GM23338 (cell line): ENCODE data around the gene CLPTM1L. TPM values are rescaled to one million over a fixed set of nuclear protein-coding genes. Genes with fewer than 3 reads are reported as not detected.

Experiments
- ATAC-seq: fragments of 200-7000 bp; cut with Tn5 transposase; 3 replicates; pipeline ENCODE4 v1.9.1; 2020
- DNase-seq: peaks from one replicate; pipeline ENCODE4 v3.0.0-alpha.2; 2015; ENCODE audit warnings: low spot score
- H2AFZ ChIP-seq: fragments of 200-600 bp; sonication (generic); 2 replicates; pipeline ENCODE4 v1.8.0; 2016; ENCODE audit warnings: antibody characterized with exemption, mild to moderate bottlenecking, moderate library complexity
- H3F3A ChIP-seq: fragments of 200-600 bp; sonication (generic); replicated peaks from 2 replicates; pipeline ENCODE4 v1.8.0; 2017; ENCODE audit warnings: antibody characterized with exemption, mixed run types, low read depth
- H3K27ac ChIP-seq: fragments of 200-600 bp; sonication (generic); 2 replicates; pipeline ENCODE4 v1.6.1; 2016; ENCODE audit warnings: low read depth
- H3K27me3 ChIP-seq: fragments of 200-600 bp; sonication (generic); 2 replicates; pipeline ENCODE4 v1.8.0; 2016; ENCODE audit warnings: mild to moderate bottlenecking, mixed run types, moderate library complexity; ENCODE audit not compliant: insufficient read depth
- H3K36me3 ChIP-seq: fragments of 200-600 bp; sonication (generic); 2 replicates; pipeline ENCODE4 v1.8.0; 2016; ENCODE audit warnings: mild to moderate bottlenecking; ENCODE audit not compliant: insufficient read depth
- H3K4me1 ChIP-seq: fragments of 200-600 bp; sonication (generic); 2 replicates; pipeline ENCODE4 v1.8.0; 2016; ENCODE audit warnings: mild to moderate bottlenecking, moderate library complexity; ENCODE audit not compliant: insufficient read depth
- H3K4me2 ChIP-seq: fragments of 200-600 bp; sonication (generic); 2 replicates; pipeline ENCODE4 v1.7.1; 2017; ENCODE audit warnings: mixed run types
- H3K4me3 ChIP-seq: fragments of 200-600 bp; sonication (generic); 2 replicates; pipeline ENCODE4 v1.6.1; 2016; ENCODE audit warnings: mixed run types
- H3K79me2 ChIP-seq: fragments of 200-600 bp; sonication (generic); replicated peaks from 2 replicates; pipeline ENCODE4 v1.8.0; 2017; ENCODE audit warnings: mild to moderate bottlenecking; ENCODE audit not compliant: insufficient read depth
- H3K9me2 ChIP-seq: fragments of 200-600 bp; sonication (generic); 2 replicates; pipeline ENCODE4 v1.8.0; 2017; ENCODE audit not compliant: insufficient read depth
- H4K20me1 ChIP-seq: fragments of 200-600 bp; sonication (generic); replicated peaks from 2 replicates; pipeline ENCODE4 v1.8.0; 2017; ENCODE audit warnings: mild to moderate bottlenecking; ENCODE audit not compliant: insufficient read depth
- H3K27ac Mint-ChIP-seq: 2 replicates; pipeline ENCODE4 v1.8.0; 2020; ENCODE audit warnings: inconsistent platforms, mild to moderate bottlenecking, moderate library complexity, mixed read lengths
- H3K27me3 Mint-ChIP-seq: 3 replicates; pipeline ENCODE4 v1.8.0; 2022; ENCODE audit warnings: low read depth, mild to moderate bottlenecking, moderate library complexity, mixed read lengths, inconsistent platforms; ENCODE audit not compliant: insufficient read depth, poor library complexity
- H3K36me3 Mint-ChIP-seq: 3 replicates; pipeline ENCODE4 v1.8.0; 2021; ENCODE audit warnings: low read depth, mild to moderate bottlenecking, inconsistent platforms, moderate library complexity, mixed read lengths
- H3K4me1 Mint-ChIP-seq: 3 replicates; pipeline ENCODE4 v1.8.0; 2020; ENCODE audit warnings: mild to moderate bottlenecking, inconsistent platforms, mixed read lengths
- H3K4me3 Mint-ChIP-seq: 3 replicates; pipeline ENCODE4 v1.8.0; 2021; ENCODE audit warnings: moderate library complexity, mild to moderate bottlenecking, inconsistent platforms, mixed read lengths
- H3K9me3 Mint-ChIP-seq: 3 replicates; pipeline ENCODE4 v1.8.0; 2020; ENCODE audit warnings: moderate library complexity, mild to moderate bottlenecking, inconsistent platforms, mixed read lengths
- CREB1 ChIP-seq: fragments of 250-450 bp; sonication (Bioruptor Pico); IDR thresholded peaks from 2 replicates; pipeline ENCODE4 v1.5.0; 2020; ENCODE audit warnings: low read depth, mild to moderate bottlenecking, moderate library complexity
- EZH2 ChIP-seq: fragments of 200-600 bp; sonication (generic); IDR thresholded peaks from one replicate; pipeline ENCODE4 v1.8.0; 2017; ENCODE audit warnings: antibody characterized with exemption, mild to moderate bottlenecking, low read depth; ENCODE audit not compliant: unreplicated experiment
- EZH2phosphoT487 ChIP-seq: fragments of 200-600 bp; sonication (generic); IDR thresholded peaks from one replicate; pipeline ENCODE4 v1.8.1; 2018; ENCODE audit warnings: antibody characterized with exemption; ENCODE audit not compliant: unreplicated experiment
- STAT1 ChIP-seq: IDR thresholded peaks from one replicate; pipeline ENCODE4 v1.6.1; 2016; ENCODE audit warnings: antibody characterized with exemption; ENCODE audit not compliant: unreplicated experiment
- ZNF114 ChIP-seq: fragments of 250-450 bp; sonication (Bioruptor Pico); IDR thresholded peaks from 2 replicates; pipeline ENCODE4 v1.5.0; 2020; ENCODE audit warnings: mild to moderate bottlenecking, moderate library complexity
- polyA plus RNA-seq: library from polyadenylated mRNA; unstranded; fragments of >200 nt; fragmentation: Nextera tagmentation; extraction: Ambion mirVana; gene quantifications from 2 replicates; pipeline ENCODE4 v1.2.1, GENCODE V29; 2016
- total RNA-seq: library from RNA; depleted of rRNA; stranded (reverse); fragments of >200 nt; shearing (Covaris generic); gene quantifications from 2 replicates; pipeline ENCODE4 v1.2.3, GENCODE V29; 2014
- TF ChIP-seq, protein P1 (sequence below), 2 experiments: fragments of 200-600 bp in 1 of 2; sonication (generic) in 1 of 2; conservative IDR thresholded peaks; 2 replicates each; pipeline versions ENCODE4 v1.5.1 to v1.6.1; 2016 to 2017; ENCODE audit warnings: antibody characterized with exemption in 2 of 2, low read depth in 2 of 2, mild to moderate bottlenecking in 2 of 2, moderate library complexity in 1 of 2
- TF ChIP-seq, protein P2 (sequence below): IDR thresholded peaks from 2 replicates; pipeline ENCODE4 v1.6.1; 2016; ENCODE audit warnings: antibody characterized with exemption
- TF ChIP-seq, protein P3 (sequence below): IDR thresholded peaks from one replicate; pipeline ENCODE4 v1.6.1; 2018; ENCODE audit warnings: antibody characterized with exemption; ENCODE audit not compliant: unreplicated experiment
- TF ChIP-seq, protein P4 (sequence below): fragments of 250-450 bp; sonication (Bioruptor Pico); IDR thresholded peaks from 2 replicates; pipeline ENCODE4 v1.5.0; 2020; ENCODE audit warnings: mild to moderate bottlenecking, moderate library complexity

Gene CLPTM1L
- total and polyA plus RNA-seq, 2 experiments from 2014 or later: 39.9 to 110 TPM

DNA sequence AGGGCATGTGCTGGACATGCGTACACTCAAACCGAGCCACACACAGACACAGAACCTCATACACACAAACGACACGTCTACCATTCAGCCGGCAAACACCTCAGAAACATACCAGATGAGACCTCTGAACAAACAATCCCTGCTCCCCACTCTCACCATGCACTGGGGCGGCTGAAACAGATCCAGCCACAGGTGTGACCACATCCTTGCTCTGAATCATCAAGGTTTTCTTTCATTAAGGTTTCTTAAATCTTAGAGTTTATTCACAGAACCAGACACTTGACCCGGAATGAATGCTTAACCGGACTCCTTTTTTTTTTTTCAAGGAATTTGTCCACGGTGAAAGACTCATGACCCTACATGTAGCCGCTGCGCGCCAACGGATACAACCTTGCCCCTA is 76.2 kb downstream of the CLPTM1L start:
- H3K79me2 ChIP-seq: no peaks in the 10 kb centered on the region; the same call in 1 of the 2 replicates
- H3K4me3 ChIP-seq: no peak overlapping the region
- ATAC-seq (no peak), DNase-seq (no peak)
- TF ChIP-seq ZNF114 (no peak), EZH2 (no peak), STAT1 (no peak), CREB1 (no peak), EZH2phosphoT487 (no peak)
- TF ChIP-seq, protein P1, sequence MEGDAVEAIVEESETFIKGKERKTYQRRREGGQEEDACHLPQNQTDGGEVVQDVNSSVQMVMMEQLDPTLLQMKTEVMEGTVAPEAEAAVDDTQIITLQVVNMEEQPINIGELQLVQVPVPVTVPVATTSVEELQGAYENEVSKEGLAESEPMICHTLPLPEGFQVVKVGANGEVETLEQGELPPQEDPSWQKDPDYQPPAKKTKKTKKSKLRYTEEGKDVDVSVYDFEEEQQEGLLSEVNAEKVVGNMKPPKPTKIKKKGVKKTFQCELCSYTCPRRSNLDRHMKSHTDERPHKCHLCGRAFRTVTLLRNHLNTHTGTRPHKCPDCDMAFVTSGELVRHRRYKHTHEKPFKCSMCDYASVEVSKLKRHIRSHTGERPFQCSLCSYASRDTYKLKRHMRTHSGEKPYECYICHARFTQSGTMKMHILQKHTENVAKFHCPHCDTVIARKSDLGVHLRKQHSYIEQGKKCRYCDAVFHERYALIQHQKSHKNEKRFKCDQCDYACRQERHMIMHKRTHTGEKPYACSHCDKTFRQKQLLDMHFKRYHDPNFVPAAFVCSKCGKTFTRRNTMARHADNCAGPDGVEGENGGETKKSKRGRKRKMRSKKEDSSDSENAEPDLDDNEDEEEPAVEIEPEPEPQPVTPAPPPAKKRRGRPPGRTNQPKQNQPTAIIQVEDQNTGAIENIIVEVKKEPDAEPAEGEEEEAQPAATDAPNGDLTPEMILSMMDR (conservative IDR thresholded peaks at IDR 0.05; ENCODE audit: low read depth in 2 of 2): no peak
- TF ChIP-seq, protein P2, sequence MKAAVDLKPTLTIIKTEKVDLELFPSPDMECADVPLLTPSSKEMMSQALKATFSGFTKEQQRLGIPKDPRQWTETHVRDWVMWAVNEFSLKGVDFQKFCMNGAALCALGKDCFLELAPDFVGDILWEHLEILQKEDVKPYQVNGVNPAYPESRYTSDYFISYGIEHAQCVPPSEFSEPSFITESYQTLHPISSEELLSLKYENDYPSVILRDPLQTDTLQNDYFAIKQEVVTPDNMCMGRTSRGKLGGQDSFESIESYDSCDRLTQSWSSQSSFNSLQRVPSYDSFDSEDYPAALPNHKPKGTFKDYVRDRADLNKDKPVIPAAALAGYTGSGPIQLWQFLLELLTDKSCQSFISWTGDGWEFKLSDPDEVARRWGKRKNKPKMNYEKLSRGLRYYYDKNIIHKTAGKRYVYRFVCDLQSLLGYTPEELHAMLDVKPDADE: no peak
- TF ChIP-seq, protein P3, sequence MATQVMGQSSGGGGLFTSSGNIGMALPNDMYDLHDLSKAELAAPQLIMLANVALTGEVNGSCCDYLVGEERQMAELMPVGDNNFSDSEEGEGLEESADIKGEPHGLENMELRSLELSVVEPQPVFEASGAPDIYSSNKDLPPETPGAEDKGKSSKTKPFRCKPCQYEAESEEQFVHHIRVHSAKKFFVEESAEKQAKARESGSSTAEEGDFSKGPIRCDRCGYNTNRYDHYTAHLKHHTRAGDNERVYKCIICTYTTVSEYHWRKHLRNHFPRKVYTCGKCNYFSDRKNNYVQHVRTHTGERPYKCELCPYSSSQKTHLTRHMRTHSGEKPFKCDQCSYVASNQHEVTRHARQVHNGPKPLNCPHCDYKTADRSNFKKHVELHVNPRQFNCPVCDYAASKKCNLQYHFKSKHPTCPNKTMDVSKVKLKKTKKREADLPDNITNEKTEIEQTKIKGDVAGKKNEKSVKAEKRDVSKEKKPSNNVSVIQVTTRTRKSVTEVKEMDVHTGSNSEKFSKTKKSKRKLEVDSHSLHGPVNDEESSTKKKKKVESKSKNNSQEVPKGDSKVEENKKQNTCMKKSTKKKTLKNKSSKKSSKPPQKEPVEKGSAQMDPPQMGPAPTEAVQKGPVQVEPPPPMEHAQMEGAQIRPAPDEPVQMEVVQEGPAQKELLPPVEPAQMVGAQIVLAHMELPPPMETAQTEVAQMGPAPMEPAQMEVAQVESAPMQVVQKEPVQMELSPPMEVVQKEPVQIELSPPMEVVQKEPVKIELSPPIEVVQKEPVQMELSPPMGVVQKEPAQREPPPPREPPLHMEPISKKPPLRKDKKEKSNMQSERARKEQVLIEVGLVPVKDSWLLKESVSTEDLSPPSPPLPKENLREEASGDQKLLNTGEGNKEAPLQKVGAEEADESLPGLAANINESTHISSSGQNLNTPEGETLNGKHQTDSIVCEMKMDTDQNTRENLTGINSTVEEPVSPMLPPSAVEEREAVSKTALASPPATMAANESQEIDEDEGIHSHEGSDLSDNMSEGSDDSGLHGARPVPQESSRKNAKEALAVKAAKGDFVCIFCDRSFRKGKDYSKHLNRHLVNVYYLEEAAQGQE: no peak
- TF ChIP-seq, protein P4, sequence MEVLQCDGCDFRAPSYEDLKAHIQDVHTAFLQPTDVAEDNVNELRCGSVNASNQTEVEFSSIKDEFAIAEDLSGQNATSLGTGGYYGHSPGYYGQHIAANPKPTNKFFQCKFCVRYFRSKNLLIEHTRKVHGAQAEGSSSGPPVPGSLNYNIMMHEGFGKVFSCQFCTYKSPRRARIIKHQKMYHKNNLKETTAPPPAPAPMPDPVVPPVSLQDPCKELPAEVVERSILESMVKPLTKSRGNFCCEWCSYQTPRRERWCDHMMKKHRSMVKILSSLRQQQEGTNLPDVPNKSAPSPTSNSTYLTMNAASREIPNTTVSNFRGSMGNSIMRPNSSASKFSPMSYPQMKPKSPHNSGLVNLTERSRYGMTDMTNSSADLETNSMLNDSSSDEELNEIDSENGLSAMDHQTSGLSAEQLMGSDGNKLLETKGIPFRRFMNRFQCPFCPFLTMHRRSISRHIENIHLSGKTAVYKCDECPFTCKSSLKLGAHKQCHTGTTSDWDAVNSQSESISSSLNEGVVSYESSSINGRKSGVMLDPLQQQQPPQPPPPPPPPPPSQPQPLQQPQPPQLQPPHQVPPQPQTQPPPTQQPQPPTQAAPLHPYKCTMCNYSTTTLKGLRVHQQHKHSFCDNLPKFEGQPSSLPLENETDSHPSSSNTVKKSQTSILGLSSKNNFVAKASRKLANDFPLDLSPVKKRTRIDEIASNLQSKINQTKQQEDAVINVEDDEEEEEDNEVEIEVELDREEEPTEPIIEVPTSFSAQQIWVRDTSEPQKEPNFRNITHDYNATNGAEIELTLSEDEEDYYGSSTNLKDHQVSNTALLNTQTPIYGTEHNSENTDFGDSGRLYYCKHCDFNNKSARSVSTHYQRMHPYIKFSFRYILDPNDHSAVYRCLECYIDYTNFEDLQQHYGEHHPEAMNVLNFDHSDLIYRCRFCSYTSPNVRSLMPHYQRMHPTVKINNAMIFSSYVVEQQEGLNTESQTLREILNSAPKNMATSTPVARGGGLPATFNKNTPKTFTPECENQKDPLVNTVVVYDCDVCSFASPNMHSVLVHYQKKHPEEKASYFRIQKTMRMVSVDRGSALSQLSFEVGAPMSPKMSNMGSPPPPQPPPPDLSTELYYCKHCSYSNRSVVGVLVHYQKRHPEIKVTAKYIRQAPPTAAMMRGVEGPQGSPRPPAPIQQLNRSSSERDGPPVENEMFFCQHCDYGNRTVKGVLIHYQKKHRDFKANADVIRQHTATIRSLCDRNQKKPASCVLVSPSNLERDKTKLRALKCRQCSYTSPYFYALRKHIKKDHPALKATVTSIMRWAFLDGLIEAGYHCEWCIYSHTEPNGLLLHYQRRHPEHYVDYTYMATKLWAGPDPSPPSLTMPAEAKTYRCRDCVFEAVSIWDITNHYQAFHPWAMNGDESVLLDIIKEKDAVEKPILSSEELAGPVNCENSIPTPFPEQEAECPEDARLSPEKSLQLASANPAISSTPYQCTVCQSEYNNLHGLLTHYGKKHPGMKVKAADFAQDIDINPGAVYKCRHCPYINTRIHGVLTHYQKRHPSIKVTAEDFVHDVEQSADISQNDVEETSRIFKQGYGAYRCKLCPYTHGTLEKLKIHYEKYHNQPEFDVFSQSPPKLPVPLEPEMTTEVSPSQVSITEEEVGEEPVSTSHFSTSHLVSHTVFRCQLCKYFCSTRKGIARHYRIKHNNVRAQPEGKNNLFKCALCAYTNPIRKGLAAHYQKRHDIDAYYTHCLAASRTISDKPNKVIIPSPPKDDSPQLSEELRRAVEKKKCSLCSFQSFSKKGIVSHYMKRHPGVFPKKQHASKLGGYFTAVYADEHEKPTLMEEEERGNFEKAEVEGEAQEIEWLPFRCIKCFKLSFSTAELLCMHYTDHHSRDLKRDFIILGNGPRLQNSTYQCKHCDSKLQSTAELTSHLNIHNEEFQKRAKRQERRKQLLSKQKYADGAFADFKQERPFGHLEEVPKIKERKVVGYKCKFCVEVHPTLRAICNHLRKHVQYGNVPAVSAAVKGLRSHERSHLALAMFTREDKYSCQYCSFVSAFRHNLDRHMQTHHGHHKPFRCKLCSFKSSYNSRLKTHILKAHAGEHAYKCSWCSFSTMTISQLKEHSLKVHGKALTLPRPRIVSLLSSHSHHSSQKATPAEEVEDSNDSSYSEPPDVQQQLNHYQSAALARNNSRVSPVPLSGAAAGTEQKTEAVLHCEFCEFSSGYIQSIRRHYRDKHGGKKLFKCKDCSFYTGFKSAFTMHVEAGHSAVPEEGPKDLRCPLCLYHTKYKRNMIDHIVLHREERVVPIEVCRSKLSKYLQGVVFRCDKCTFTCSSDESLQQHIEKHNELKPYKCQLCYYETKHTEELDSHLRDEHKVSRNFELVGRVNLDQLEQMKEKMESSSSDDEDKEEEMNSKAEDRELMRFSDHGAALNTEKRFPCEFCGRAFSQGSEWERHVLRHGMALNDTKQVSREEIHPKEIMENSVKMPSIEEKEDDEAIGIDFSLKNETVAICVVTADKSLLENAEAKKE: no peak
- H3K9me2 ChIP-seq: no peaks in the 10 kb centered on the region
- no peaks in the 10 kb centered on the region for H3F3A ChIP-seq
- no peaks in the 10 kb centered on the region for H3K27me3 ChIP-seq
- Mint-ChIP-seq H3K36me3 (peaks cover 63% of the 10 kb centered on the region), H3K4me3 (no peak overlapping the region), H3K27ac (no peak overlapping the region), H3K27me3 (peaks cover 9% of the 10 kb centered on the region), H3K4me1 (no peaks in the 10 kb centered on the region), H3K9me3 (peaks cover 1% of the 10 kb centered on the region; the same call in 1 of the 3 replicates)
- H3K27ac ChIP-seq: no peak overlapping the region
- no peak overlapping the region for H2AFZ ChIP-seq
- no peaks in the 10 kb centered on the region for H3K4me1 ChIP-seq
- peaks cover 15% of the 10 kb centered on the region; the same call in 1 of the 2 replicates for H3K36me3 ChIP-seq
- H4K20me1 ChIP-seq: no peaks in the 10 kb centered on the region
- H3K4me2 ChIP-seq: no peak overlapping the region
